K562 (cell line): ENCODE results near the gene TARBP2. TPM values are rescaled to one million over a fixed set of nuclear protein-coding genes. Genes with fewer than 3 reads are reported as not detected.

Source experiments
- BCOR ChIP-seq: fragments of 450-650 bp; IDR thresholded peaks from 2 replicates; pipeline ENCODE4 v1.6.1; 2016
- CC2D1A ChIP-seq: fragments of 450-650 bp; IDR thresholded peaks from 2 replicates; pipeline ENCODE4 v1.6.1; 2017; ENCODE audit warnings: mild to moderate bottlenecking
- CHCHD3 ChIP-seq: fragments of 250-450 bp; sonication (Bioruptor Pico); IDR thresholded peaks from 2 replicates; pipeline ENCODE4 v2.1.2; 2022; ENCODE audit warnings: mild to moderate bottlenecking
- EP400 ChIP-seq: fragments of 450-650 bp; IDR thresholded peaks from 2 replicates; pipeline ENCODE4 v1.6.1; 2017; ENCODE audit warnings: antibody characterized with exemption, mild to moderate bottlenecking, moderate library complexity
- FOXK1 ChIP-seq: sonication (generic); formaldehyde crosslinking; IDR thresholded peaks from 2 replicates; pipeline ENCODE4 v1.8.0; 2022; ENCODE audit warnings: missing genetic modification reagents, mild to moderate bottlenecking, borderline replicate concordance
- FOXP1 ChIP-seq: sonication (generic); formaldehyde crosslinking; IDR thresholded peaks from 2 replicates; pipeline ENCODE4 v1.8.0; 2022; ENCODE audit warnings: mild to moderate bottlenecking, missing genetic modification reagents
- MED1 ChIP-seq: sonication (generic); formaldehyde crosslinking; IDR thresholded peaks from 2 replicates; pipeline ENCODE4 v1.8.1; 2023; ENCODE audit warnings: missing genetic modification reagents, borderline replicate concordance
- RBM15 ChIP-seq: fragments of 200-400 bp; formaldehyde crosslinking; IDR thresholded peaks from 2 replicates; pipeline ENCODE4 v1.6.1; 2018; ENCODE audit warnings: mild to moderate bottlenecking, low read length, moderate library complexity; ENCODE audit not compliant: insufficient read depth
- SIN3B ChIP-seq: fragments of 450-650 bp; IDR thresholded peaks from 2 replicates; pipeline ENCODE4 v1.6.1; 2017; ENCODE audit warnings: low read depth, mild to moderate bottlenecking, moderate library complexity
- SPI1 ChIP-seq: IDR thresholded peaks from 2 replicates; pipeline ENCODE4 v1.6.1; 2011; ENCODE audit warnings: low read depth, low read length, control low read depth, borderline replicate concordance
- SRF ChIP-seq, 2 experiments: fragments of 250-450, 450-650 bp in 1 of 2; sonication (Bioruptor Pico) in 1 of 2; sonication (generic) in 1 of 2; formaldehyde crosslinking; IDR thresholded peaks; 2 replicates each; pipeline versions ENCODE4 v1.5.0 to v1.5.1; 2020 to 2022; ENCODE audit warnings: mild to moderate bottlenecking in 1 of 2, missing genetic modification reagents in 1 of 2
- TCFL5 ChIP-seq: fragments of 250-450 bp; sonication (Bioruptor Pico); conservative IDR thresholded peaks from 2 replicates; pipeline ENCODE4 v1.6.1; 2021; ENCODE audit warnings: mild to moderate bottlenecking, moderate library complexity, matching md5 sums
- ZNF184 ChIP-seq: sonication (generic); formaldehyde crosslinking; IDR thresholded peaks from 2 replicates; pipeline ENCODE4 v1.5.0; 2020; ENCODE audit warnings: missing genetic modification reagents
- ZNF699 ChIP-seq: fragments of 250-450 bp; sonication (Bioruptor Pico); IDR thresholded peaks from 2 replicates; pipeline ENCODE4 v1.8.0; 2021; ENCODE audit warnings: mild to moderate bottlenecking, moderate library complexity; ENCODE audit not compliant: insufficient replicate concordance
- ZNF707 ChIP-seq: fragments of 250-450 bp; sonication (Bioruptor Pico); conservative IDR thresholded peaks from 2 replicates; pipeline ENCODE4 v1.8.0; 2022; ENCODE audit warnings: inconsistent platforms, mild to moderate bottlenecking, moderate library complexity
- polyA plus RNA-seq, 8 experiments: library from polyadenylated mRNA; depleted of rRNA in 4 of 8; stranded (reverse) in 5 of 8; unstranded in 3 of 8; fragments of >200 nt; fragmentation: Nextera tagmentation in 2 of 8; fragmentation: Illumina TruSeq in 1 of 8; extraction: Ambion mirVana in 2 of 8; extraction: Trizol in 1 of 8; gene quantifications; 2 replicates each; pipeline versions ENCODE4 v1.2.1 to v1.2.3, GENCODE V29; 2011 to 2014; ENCODE audit warnings: inconsistent platforms in 1 of 8, missing spikeins in 1 of 8
- total RNA-seq, 7 experiments: library from RNA; depleted of rRNA in 6 of 7; stranded (reverse); fragments of >200 nt in 6 of 7; fragmentation: Illumina TruSeq in 2 of 7; extraction: Trizol in 2 of 7; gene quantifications; 2 replicates each; pipeline versions ENCODE4 v1.2.1 to v1.2.3, GENCODE V29; 2011 to 2021; ENCODE audit warnings: low replicate concordance in 1 of 7
- TF ChIP-seq, protein P1 (sequence below), 3 experiments: fragments of 200-800 bp in 1 of 3; fragments of 250-450 bp in 1 of 3; fragments of 450-650 bp in 1 of 3; sonication (Bioruptor Pico) in 1 of 3; sonication (Bioruptor generic) in 1 of 3; formaldehyde crosslinking in 1 of 3; IDR thresholded peaks; 2 replicates each; pipeline versions ENCODE4 v1.6.1 to v1.8.0; 2016 to 2022; ENCODE audit warnings: mild to moderate bottlenecking in 2 of 3, missing genetic modification characterization in 2 of 3, missing compliant biosample characterization in 1 of 3, moderate library complexity in 1 of 3
- TF ChIP-seq, protein P2 (sequence below): sonication (generic); formaldehyde crosslinking; IDR thresholded peaks from 2 replicates; pipeline ENCODE4 v1.8.1; 2023; ENCODE audit warnings: mild to moderate bottlenecking, missing genetic modification reagents
- TF ChIP-seq, protein P3 (sequence below): sonication (generic); formaldehyde crosslinking; IDR thresholded peaks from 2 replicates; pipeline ENCODE4 v1.8.1; 2022; ENCODE audit warnings: missing genetic modification reagents
- TF ChIP-seq, protein P4 (sequence below): IDR thresholded peaks from 2 replicates; pipeline ENCODE4 v1.6.1; 2012; ENCODE audit warnings: low read depth, low read length, improper control_type of control experiment, borderline replicate concordance

The TARBP2 gene
- total and polyA plus RNA-seq, 9 of the 15 experiments (the other 6 are each of a cell fraction or from before 2014, with no cell fraction given) = 5.6 to 69.0 (median 44.6) TPM

DNA sequence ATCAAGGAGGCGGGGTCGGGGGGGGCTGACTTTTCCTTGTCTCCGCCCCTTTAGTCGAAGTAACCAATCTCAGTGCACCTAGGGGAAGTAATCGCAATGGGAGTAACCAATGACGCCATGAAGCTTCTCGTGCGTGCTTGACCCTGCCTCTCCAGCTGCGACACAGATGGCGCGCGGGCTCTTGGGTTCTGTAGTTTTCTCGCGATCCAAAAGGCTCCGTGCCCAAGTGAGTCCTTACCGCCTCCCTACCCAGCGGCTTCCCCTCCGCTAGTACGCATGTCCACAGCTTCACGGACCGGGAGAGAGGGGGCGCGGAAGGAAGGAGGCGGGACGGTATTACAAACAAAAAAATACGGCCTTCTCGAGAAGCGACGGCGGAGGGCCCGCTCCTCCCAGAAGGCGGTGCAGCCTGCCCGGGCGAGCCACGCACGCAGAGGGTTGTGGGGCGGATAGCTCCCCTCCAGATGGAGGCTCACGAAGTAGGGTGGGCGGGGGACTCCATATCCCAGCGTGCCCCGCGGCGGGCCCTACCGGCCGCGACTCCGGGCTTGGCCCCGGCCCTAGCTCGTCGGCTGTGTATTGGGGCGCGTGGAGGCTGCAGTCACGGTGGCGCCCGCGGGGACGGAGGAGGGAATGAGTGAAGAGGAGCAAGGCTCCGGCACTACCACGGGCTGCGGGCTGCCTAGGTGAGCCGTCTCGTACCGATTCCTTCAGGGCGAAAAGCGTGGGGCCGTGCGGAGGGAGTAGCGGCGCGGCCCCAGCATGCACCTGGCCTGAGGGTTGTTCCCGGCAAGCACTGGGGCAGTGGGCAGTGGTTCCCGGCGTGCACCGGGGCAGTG lies at the start of gene TARBP2 (continued):
- TF ChIP-seq, protein P1, sequence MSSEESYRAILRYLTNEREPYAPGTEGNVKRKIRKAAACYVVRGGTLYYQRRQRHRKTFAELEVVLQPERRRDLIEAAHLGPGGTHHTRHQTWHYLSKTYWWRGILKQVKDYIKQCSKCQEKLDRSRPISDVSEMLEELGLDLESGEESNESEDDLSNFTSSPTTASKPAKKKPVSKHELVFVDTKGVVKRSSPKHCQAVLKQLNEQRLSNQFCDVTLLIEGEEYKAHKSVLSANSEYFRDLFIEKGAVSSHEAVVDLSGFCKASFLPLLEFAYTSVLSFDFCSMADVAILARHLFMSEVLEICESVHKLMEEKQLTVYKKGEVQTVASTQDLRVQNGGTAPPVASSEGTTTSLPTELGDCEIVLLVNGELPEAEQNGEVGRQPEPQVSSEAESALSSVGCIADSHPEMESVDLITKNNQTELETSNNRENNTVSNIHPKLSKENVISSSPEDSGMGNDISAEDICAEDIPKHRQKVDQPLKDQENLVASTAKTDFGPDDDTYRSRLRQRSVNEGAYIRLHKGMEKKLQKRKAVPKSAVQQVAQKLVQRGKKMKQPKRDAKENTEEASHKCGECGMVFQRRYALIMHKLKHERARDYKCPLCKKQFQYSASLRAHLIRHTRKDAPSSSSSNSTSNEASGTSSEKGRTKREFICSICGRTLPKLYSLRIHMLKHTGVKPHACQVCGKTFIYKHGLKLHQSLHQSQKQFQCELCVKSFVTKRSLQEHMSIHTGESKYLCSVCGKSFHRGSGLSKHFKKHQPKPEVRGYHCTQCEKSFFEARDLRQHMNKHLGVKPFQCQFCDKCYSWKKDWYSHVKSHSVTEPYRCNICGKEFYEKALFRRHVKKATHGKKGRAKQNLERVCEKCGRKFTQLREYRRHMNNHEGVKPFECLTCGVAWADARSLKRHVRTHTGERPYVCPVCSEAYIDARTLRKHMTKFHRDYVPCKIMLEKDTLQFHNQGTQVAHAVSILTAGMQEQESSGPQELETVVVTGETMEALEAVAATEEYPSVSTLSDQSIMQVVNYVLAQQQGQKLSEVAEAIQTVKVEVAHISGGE (CRISPR knock-in tag; IDR thresholded peaks at IDR 0.05) = peak in 2 of 3 experiments; percentile 51 to 91; a peak in 3 of 6 replicates
- TF ChIP-seq RBM15 (no peak), SIN3B (peak; percentile 86), ZNF699 (CRISPR knock-in tag) (no peak), SRF (CRISPR knock-in tag; IDR thresholded peaks at IDR 0.05) (0 out of 4 replicates have a peak, but pooled peaks of 1 of the 2 experiments have one; percentile 57), MED1 (no peak), TCFL5 (CRISPR knock-in tag) (no peak), ZNF184 (CRISPR knock-in tag) (no peak), FOXP1 (CRISPR knock-in tag) (peak; percentile 63; the same call in 1 of the 2 replicates), CC2D1A (0 out of 2 replicates have a peak, but pooled peaks have one; percentile 55), ZNF707 (CRISPR knock-in tag) (peak; percentile 62; the same call in 1 of the 2 replicates), BCOR (no peak), FOXK1 (CRISPR knock-in tag) (0 out of 2 replicates have a peak, but pooled peaks have one; percentile 72), SPI1 (no peak), EP400 (peak; percentile 99), CHCHD3 (CRISPR knock-in tag) (no peak)
- TF ChIP-seq, protein P2, sequence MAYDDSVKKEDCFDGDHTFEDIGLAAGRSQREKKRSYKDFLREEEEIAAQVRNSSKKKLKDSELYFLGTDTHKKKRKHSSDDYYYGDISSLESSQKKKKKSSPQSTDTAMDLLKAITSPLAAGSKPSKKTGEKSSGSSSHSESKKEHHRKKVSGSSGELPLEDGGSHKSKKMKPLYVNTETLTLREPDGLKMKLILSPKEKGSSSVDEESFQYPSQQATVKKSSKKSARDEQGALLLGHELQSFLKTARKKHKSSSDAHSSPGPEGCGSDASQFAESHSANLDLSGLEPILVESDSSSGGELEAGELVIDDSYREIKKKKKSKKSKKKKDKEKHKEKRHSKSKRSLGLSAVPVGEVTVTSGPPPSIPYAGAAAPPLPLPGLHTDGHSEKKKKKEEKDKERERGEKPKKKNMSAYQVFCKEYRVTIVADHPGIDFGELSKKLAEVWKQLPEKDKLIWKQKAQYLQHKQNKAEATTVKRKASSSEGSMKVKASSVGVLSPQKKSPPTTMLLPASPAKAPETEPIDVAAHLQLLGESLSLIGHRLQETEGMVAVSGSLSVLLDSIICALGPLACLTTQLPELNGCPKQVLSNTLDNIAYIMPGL = no peak; the same call in 1 of the 2 replicates
- TF ChIP-seq, protein P3, sequence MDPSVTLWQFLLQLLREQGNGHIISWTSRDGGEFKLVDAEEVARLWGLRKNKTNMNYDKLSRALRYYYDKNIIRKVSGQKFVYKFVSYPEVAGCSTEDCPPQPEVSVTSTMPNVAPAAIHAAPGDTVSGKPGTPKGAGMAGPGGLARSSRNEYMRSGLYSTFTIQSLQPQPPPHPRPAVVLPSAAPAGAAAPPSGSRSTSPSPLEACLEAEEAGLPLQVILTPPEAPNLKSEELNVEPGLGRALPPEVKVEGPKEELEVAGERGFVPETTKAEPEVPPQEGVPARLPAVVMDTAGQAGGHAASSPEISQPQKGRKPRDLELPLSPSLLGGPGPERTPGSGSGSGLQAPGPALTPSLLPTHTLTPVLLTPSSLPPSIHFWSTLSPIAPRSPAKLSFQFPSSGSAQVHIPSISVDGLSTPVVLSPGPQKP (CRISPR knock-in tag) = no peak
- TF ChIP-seq, protein P4, sequence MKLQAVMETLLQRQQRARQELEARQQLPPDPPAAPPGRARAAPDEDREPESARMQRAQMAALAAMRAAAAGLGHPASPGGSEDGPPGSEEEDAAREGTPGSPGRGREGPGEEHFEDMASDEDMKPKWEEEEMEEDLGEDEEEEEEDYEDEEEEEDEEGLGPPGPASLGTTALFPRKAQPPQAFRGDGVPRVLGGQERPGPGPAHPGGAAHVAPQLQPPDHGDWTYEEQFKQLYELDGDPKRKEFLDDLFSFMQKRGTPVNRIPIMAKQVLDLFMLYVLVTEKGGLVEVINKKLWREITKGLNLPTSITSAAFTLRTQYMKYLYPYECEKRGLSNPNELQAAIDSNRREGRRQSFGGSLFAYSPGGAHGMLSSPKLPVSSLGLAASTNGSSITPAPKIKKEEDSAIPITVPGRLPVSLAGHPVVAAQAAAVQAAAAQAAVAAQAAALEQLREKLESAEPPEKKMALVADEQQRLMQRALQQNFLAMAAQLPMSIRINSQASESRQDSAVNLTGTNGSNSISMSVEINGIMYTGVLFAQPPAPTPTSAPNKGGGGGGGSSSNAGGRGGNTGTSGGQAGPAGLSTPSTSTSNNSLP = no peak
